K562 (cell line): ENCODE measurements around the gene SLC27A4. TPM values are rescaled to one million over a fixed set of nuclear protein-coding genes. Genes with fewer than 3 reads are reported as not detected.

Experiments
- ATAC-seq: fragments of 200-7000 bp; cut with Tn5 transposase; 3 replicates; pipeline ENCODE4 v1.9.1; 2020; ENCODE audit warnings: moderate library complexity
- BruUV-seq: library from RNA; stranded (reverse); fragments of 400-500 nt; replicated peaks from 2 replicates; lab custom pipeline; 2021; lab: Mats Ljungman, UMichigan
- CTCF ChIA-PET: fragments of 300-600 bp; formaldehyde crosslinking; extraction: SDS; loops from one replicate; lab custom pipeline; 2021; ENCODE audit warnings: low intra/inter-chr PET ratio; lab: Yijun Ruan, JAX
- POLR2A ChIA-PET: fragments of 300-600, 350-650 bp; sonication (Branson Sonifier 250); formaldehyde crosslinking; extraction: SDS; loops from one replicate; lab custom pipeline; 2021; ENCODE audit warnings: antibody characterized with exemption, inconsistent platforms; lab: Yijun Ruan, JAX
- DNase-seq, 4 experiments: peaks; one replicate each; pipeline versions ENCODE4 v3.0.0 to v3.0.0-alpha.2; 2011 to 2018; ENCODE audit warnings: low spot score in 3 of 4, mixed read lengths in 3 of 4; ENCODE audit errors: extremely low read depth in 1 of 4
- FAIRE-seq: peaks from 2 replicates; lab custom pipeline; 2011; peaks lifted over from hg19 to GRCh38; lab: Jason Lieb, UNC
- H2AFZ ChIP-seq: 2 replicates; pipeline ENCODE4 v1.6.0; 2011; ENCODE audit warnings: low read depth, low read length, control low read depth, inconsistent platforms
- H3K27ac ChIP-seq: fragments of 200-600 bp; 3 replicates; pipeline ENCODE4 v1.8.0; 2011; ENCODE audit warnings: low read depth, mild to moderate bottlenecking, control low read depth, inconsistent platforms, low read length, moderate library complexity, mixed read lengths; ENCODE audit errors: extremely low read depth
- H3K27me3 ChIP-seq, 2 experiments: fragments of 300-600 bp in 1 of 2; 2 replicates in 1 of 2; 3 replicates in 1 of 2; pipeline versions ENCODE4 v1.6.0 to v1.8.0; 2011; ENCODE audit warnings: inconsistent platforms in 2 of 2, low read length in 2 of 2, mild to moderate bottlenecking in 1 of 2, mixed read lengths in 1 of 2, moderate library complexity in 1 of 2; ENCODE audit not compliant: control insufficient read depth in 2 of 2, insufficient read depth in 2 of 2
- H3K36me3 ChIP-seq: fragments of 300-600 bp; 3 replicates; pipeline ENCODE4 v1.8.0; 2011; ENCODE audit warnings: mild to moderate bottlenecking, low read length, inconsistent platforms; ENCODE audit not compliant: control insufficient read depth, insufficient read depth
- H3K4me1 ChIP-seq, 2 experiments: fragments of 200-600 bp in 1 of 2; replicated peaks in 1 of 2; 2 replicates in 1 of 2; 3 replicates in 1 of 2; pipeline versions ENCODE4 v1.5.1 to v1.8.0; 2011; ENCODE audit warnings: inconsistent platforms in 2 of 2, low read length in 2 of 2, mild to moderate bottlenecking in 1 of 2, mixed read lengths in 1 of 2, moderate library complexity in 1 of 2; ENCODE audit not compliant: control insufficient read depth in 2 of 2, insufficient read depth in 2 of 2
- H3K4me2 ChIP-seq: 2 replicates; pipeline ENCODE4 v1.6.1; 2011; ENCODE audit warnings: low read length, control low read depth, inconsistent platforms, mixed read lengths; ENCODE audit not compliant: insufficient read depth
- H3K4me3 ChIP-seq: fragments of 200-600 bp; sonication (generic), shearing (Covaris generic); 2 replicates; pipeline ENCODE4 v1.5.1; 2016; ENCODE audit warnings: control low read depth, inconsistent platforms
- H3K79me2 ChIP-seq: fragments of 200-600 bp; 3 replicates; pipeline ENCODE4 v1.8.0; 2011; ENCODE audit warnings: low read length, inconsistent platforms; ENCODE audit not compliant: control insufficient read depth, insufficient read depth
- H3K9ac ChIP-seq, 2 experiments: 2 replicates each; pipeline versions ENCODE4 v1.6.0 to v1.6.1; 2011; ENCODE audit warnings: low read depth in 2 of 2, low read length in 2 of 2, control low read depth in 1 of 2, inconsistent platforms in 1 of 2, mild to moderate bottlenecking in 1 of 2, mixed read lengths in 1 of 2; ENCODE audit not compliant: insufficient read depth in 1 of 2
- H3K9me1 ChIP-seq: one replicate; pipeline ENCODE4 v1.6.0; 2011; ENCODE audit warnings: inconsistent platforms, mild to moderate bottlenecking, low read length, moderate library complexity; ENCODE audit not compliant: control insufficient read depth, insufficient read depth
- H3K9me3 ChIP-seq: replicated peaks from 2 replicates; pipeline ENCODE4 v1.5.1; 2011; ENCODE audit warnings: low read depth, low read length, inconsistent platforms; ENCODE audit not compliant: control insufficient read depth, insufficient read depth
- H4K20me1 ChIP-seq: replicated peaks from 2 replicates; pipeline ENCODE4 v1.6.1; 2011; ENCODE audit warnings: low read length, inconsistent platforms, mixed read lengths; ENCODE audit not compliant: control insufficient read depth, insufficient read depth
- GABPA ChIP-seq: fragments of 200-800 bp; sonication (Bioruptor generic); conservative IDR thresholded peaks from 2 replicates; pipeline ENCODE4 v1.6.1; 2016; ENCODE audit warnings: low read depth, missing genetic modification characterization, missing compliant biosample characterization
- MECOM ChIP-seq: fragments of 250-450 bp; sonication (Bioruptor Pico); IDR thresholded peaks from 2 replicates; pipeline ENCODE4 v1.8.0; 2022; ENCODE audit warnings: inconsistent platforms
- NRF1 ChIP-seq, 2 experiments: fragments of 450-650 bp; IDR thresholded peaks in 1 of 2; conservative IDR thresholded peaks in 1 of 2; 2 replicates each; pipeline ENCODE4 v1.6.1; 2014; ENCODE audit warnings: mild to moderate bottlenecking in 2 of 2
- POU5F1 ChIP-seq: fragments of 150-350 bp; IDR thresholded peaks from 2 replicates; pipeline ENCODE4 v1.6.1; 2014; ENCODE audit warnings: borderline replicate concordance, low read length, low read depth, mild to moderate bottlenecking; ENCODE audit not compliant: partially characterized antibody
- SMAD1 ChIP-seq: fragments of 150-350 bp; IDR thresholded peaks from 2 replicates; pipeline ENCODE4 v1.6.1; 2014; ENCODE audit warnings: low read length, low read depth; ENCODE audit not compliant: partially characterized antibody
- TAF9B ChIP-seq: fragments of 450-650 bp; IDR thresholded peaks from 2 replicates; pipeline ENCODE4 v1.6.1; 2018; ENCODE audit warnings: mild to moderate bottlenecking; ENCODE audit not compliant: partially characterized antibody
- TEAD2 ChIP-seq: fragments of 450-650 bp; IDR thresholded peaks from 2 replicates; pipeline ENCODE4 v1.6.1; 2016; ENCODE audit warnings: missing genetic modification characterization, control low read depth, missing compliant biosample characterization
- ZNF175 ChIP-seq: fragments of 200-800 bp; sonication (Bioruptor generic); IDR thresholded peaks from 2 replicates; pipeline ENCODE4 v1.6.1; 2016; ENCODE audit warnings: low read depth, mild to moderate bottlenecking, missing genetic modification characterization, missing compliant biosample characterization
- ZNF212 ChIP-seq: fragments of 450-650 bp; formaldehyde crosslinking; IDR thresholded peaks from 2 replicates; pipeline ENCODE4 v1.4.0; 2020; ENCODE audit warnings: mild to moderate bottlenecking
- WGBS: fragments of 100-300 bp; shearing (Covaris generic); methylation state at CpG from one replicate; pipeline ENCODE4 v1.1.6; 2016; ENCODE audit warnings: low coverage, mixed read lengths; ENCODE audit not compliant: insufficient coverage; ENCODE audit errors: missing lambda C conversion rate; 5-methylcytosine and 5-hydroxymethylcytosine counted together
- in situ Hi-C: fragments of 300-500 bp; cut with MboI; formaldehyde crosslinking; loops from 4 replicates; pipeline ENCODE4 v1.15.0; 2018; ENCODE audit warnings: inconsistent platforms, mixed read lengths
- intact Hi-C: fragments of 100-400 bp; cut with micrococcal nuclease; formaldehyde crosslinking; loops from 2 replicates; pipeline ENCODE4 v1.14.2; 2022
- polyA plus RNA-seq, 8 experiments: library from polyadenylated mRNA; depleted of rRNA in 4 of 8; stranded (reverse) in 5 of 8; unstranded in 3 of 8; fragments of >200 nt; fragmentation: Nextera tagmentation in 2 of 8; fragmentation: Illumina TruSeq in 1 of 8; extraction: Ambion mirVana in 2 of 8; extraction: Trizol in 1 of 8; gene quantifications; 2 replicates each; pipeline versions ENCODE4 v1.2.1 to v1.2.3, GENCODE V29; 2011 to 2014; ENCODE audit warnings: inconsistent platforms in 1 of 8, missing spikeins in 1 of 8
- total RNA-seq, 7 experiments: library from RNA; depleted of rRNA in 6 of 7; stranded (reverse); fragments of >200 nt in 6 of 7; fragmentation: Illumina TruSeq in 2 of 7; extraction: Trizol in 2 of 7; gene quantifications; 2 replicates each; pipeline versions ENCODE4 v1.2.1 to v1.2.3, GENCODE V29; 2011 to 2021; ENCODE audit warnings: low replicate concordance in 1 of 7

SLC27A4 gene
- total and polyA plus RNA-seq, 9 of the 15 experiments (the other 6 are each of a cell fraction or from before 2014, with no cell fraction given), result 0.25 to 35.7 (median 14.0) TPM

DNA sequence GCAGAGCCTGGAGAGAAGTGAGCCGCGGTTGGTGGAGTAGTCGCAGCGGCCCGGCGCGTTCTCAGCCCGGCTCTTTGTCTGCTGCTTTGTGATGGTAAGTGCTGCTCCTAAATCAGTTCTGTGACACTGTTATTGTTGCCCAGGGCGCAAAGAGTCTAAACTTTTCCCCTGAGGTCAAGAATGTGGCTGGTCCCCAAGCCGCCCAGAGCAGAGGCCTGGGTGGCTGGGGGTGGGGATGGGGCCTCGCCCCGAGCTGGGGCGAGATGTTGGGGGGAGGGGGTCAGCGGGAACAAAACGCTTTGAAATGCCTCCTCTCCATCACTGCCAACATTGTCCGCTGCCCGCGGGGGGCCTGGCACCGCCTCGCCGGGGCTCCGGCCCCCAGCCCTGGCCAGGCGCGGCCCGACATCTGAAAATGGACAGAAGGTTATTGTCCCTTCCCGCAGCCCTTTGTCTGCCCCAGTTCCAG is 68.7 kb downstream of the SLC27A4 start:
- no peak for FAIRE-seq
- 40% methylated on average over 13 of the region's 26 CpGs for WGBS
- Histone ChIP-seq H3K9me3 (no peaks in the 10 kb centered on the region), H3K36me3 (no peaks in the 10 kb centered on the region), H3K4me2 (no peak overlapping the region), H3K27ac (no peak overlapping the region), H3K27me3 (peaks cover 0 to 6% of the 10 kb centered on the region in 2 experiments; a peak in 2 of 5 replicates), H4K20me1 (no peaks in the 10 kb centered on the region), H3K4me1 (peaks cover 0 to 22% of the 10 kb centered on the region in 2 experiments; a peak in 2 of 5 replicates), H3K9ac (no peak overlapping the region), H3K4me3 (no peak overlapping the region), H2AFZ (no peak overlapping the region), H3K9me1 (no peaks in the 10 kb centered on the region), H3K79me2 (no peaks in the 10 kb centered on the region)
- no TSS peak for BruUV-seq
- in situ Hi-C loops, result no loop called here
- ATAC-seq, result no peak
- ChIA-PET POLR2A (interaction anchor here (0.9 kb wide), 1 partner anchor 9 kb away, joined by 3 read pairs; no protein-coding TSS in a partner anchor), CTCF (interaction anchor here (0.6 to 1.9 kb wide), 2 partner anchors 45 to 47 kb away, joined by 4 read pairs; no protein-coding TSS in a partner anchor)
- TF ChIP-seq ZNF212 (CRISPR knock-in tag) (no peak), POU5F1 (no peak)
- intact Hi-C loops, result no loop called here
- no peak for DNase-seq

- Histone ChIP-seq H3K4me2 (no peak overlapping the region), H3K27me3 (peaks cover 0 to 6% of the 10 kb centered on the region in 2 experiments; a peak in 2 of 5 replicates), H3K4me3 (no peak overlapping the region), H3K9me1 (no peaks in the 10 kb centered on the region), H3K9ac (no peak overlapping the region), H3K36me3 (no peaks in the 10 kb centered on the region), H3K27ac (no peak overlapping the region), H4K20me1 (no peaks in the 10 kb centered on the region), H2AFZ (no peak overlapping the region), H3K4me1 (peaks cover 0 to 22% of the 10 kb centered on the region in 2 experiments; a peak in 2 of 5 replicates), H3K9me3 (no peaks in the 10 kb centered on the region), H3K79me2 (no peaks in the 10 kb centered on the region)
- POLR2A ChIA-PET, result interaction anchor here (0.7 to 2.0 kb wide), 5 partner anchors 8 to 15 kb away, joined by 3 to 12 read pairs (median 3); partner anchors contain the start of gene CERCAM
- 11% methylated on average over 8 of the region's 8 CpGs for WGBS
- CTCF ChIA-PET, result interaction anchor here (0.6 to 1.9 kb wide), 2 partner anchors 31 to 48 kb away, joined by 4 read pairs; no protein-coding TSS in a partner anchor
- intact Hi-C loops (no loop called here), in situ Hi-C loops (no loop called here)
- TF ChIP-seq ZNF175 (CRISPR knock-in tag), result no peak
- no peak for TF ChIP-seq SMAD1
- TF ChIP-seq GABPA (tag), result no peak
- TF ChIP-seq MECOM (CRISPR knock-in tag), result no peak
- no peak for TF ChIP-seq NRF1 (conservative IDR thresholded peaks at IDR 0.05 in 1 of 2, IDR thresholded peaks at IDR 0.05 in 1 of 2)
- no peak for TF ChIP-seq TEAD2 (tag)
- no peak for TF ChIP-seq TAF9B
- DNase-seq, result no peak
- no peak; the same call in 2 of the 3 replicates for ATAC-seq
- BruUV-seq, result no TSS peak
- no peak for FAIRE-seq
These were observed 69.1 kb downstream of the SLC27A4 start for GRCh38 chr9:128409450-128409849.
